Testis (tissue), 2 donors: Measurements from ENCODE around the gene RORB.

Experiments used
- POLR2A ChIP-seq: fragments of 450-650 bp; IDR thresholded peaks from one replicate; pipeline ENCODE4 v1.6.1; 2017; ENCODE audit warnings: antibody characterized with exemption, mild to moderate bottlenecking, moderate library complexity
- TF ChIP-seq, protein P1 (sequence below), 3 experiments: fragments of 450-650 bp in 2 of 3; fragments of 200-600 bp in 1 of 3; sonication (generic) in 1 of 3; IDR thresholded peaks; one replicate each; pipeline ENCODE4 v1.5.1; 2016 to 2019; ENCODE audit warnings: antibody characterized with exemption in 3 of 3, mild to moderate bottlenecking in 2 of 3, moderate library complexity in 1 of 3

- TF ChIP-seq, protein P1, sequence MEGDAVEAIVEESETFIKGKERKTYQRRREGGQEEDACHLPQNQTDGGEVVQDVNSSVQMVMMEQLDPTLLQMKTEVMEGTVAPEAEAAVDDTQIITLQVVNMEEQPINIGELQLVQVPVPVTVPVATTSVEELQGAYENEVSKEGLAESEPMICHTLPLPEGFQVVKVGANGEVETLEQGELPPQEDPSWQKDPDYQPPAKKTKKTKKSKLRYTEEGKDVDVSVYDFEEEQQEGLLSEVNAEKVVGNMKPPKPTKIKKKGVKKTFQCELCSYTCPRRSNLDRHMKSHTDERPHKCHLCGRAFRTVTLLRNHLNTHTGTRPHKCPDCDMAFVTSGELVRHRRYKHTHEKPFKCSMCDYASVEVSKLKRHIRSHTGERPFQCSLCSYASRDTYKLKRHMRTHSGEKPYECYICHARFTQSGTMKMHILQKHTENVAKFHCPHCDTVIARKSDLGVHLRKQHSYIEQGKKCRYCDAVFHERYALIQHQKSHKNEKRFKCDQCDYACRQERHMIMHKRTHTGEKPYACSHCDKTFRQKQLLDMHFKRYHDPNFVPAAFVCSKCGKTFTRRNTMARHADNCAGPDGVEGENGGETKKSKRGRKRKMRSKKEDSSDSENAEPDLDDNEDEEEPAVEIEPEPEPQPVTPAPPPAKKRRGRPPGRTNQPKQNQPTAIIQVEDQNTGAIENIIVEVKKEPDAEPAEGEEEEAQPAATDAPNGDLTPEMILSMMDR (IDR thresholded peaks at IDR 0.05) = no peak
- TF ChIP-seq POLR2A = no peak
Observed at GRCh38 chr9:74691058-74691457, 193.9 kb downstream of the RORB start.
